Lower leg skin (tissue), 4 donors: Measurements from ENCODE around the gene C3AR1. TPM values are rescaled to one million over a fixed set of nuclear protein-coding genes. Genes with fewer than 3 reads are reported as not detected.

Experiments
- DNase-seq, 2 donors: peaks; one replicate each; pipeline ENCODE4 v3.0.0-alpha.2; 2019; ENCODE audit warnings: low spot score in 2 of 2
- H3K4me3 ChIP-seq: fragments of 200-600 bp; sonication (generic); 2 replicates; pipeline ENCODE4 v1.5.1; 2017; ENCODE audit warnings: mild to moderate bottlenecking, low read depth; ENCODE audit not compliant: poor library complexity, severe bottlenecking
- CTCF ChIP-seq, 3 donors: fragments of 450-650 bp; IDR thresholded peaks; one replicate each; pipeline ENCODE4 v1.5.1; 2016; ENCODE audit warnings: antibody characterized with exemption in 3 of 3, mild to moderate bottlenecking in 3 of 3, moderate library complexity in 2 of 3
- POLR2A ChIP-seq, 2 donors: fragments of 450-650 bp; IDR thresholded peaks; one replicate each; pipeline ENCODE4 v1.6.1; 2016 to 2017; ENCODE audit warnings: antibody characterized with exemption in 2 of 2, mild to moderate bottlenecking in 1 of 2, moderate library complexity in 1 of 2
- WGBS, 2 donors: methylation state at CpG; one replicate each; pipeline ENCODE4 v1.1.5; 2018; 5-methylcytosine and 5-hydroxymethylcytosine counted together
- intact Hi-C: fragments of 100-400 bp; cut with DNase I; formaldehyde crosslinking; loops from one replicate; pipeline ENCODE4 v1.15.0; 2023; ENCODE audit warnings: low total_unique reads
- total RNA-seq, 4 donors: library from RNA; depleted of rRNA; stranded (reverse); fragments of >200 nt; gene quantifications; one replicate each; pipeline ENCODE4 v1.1.0, GENCODE V29; 2016

C3AR1 gene
- total RNA-seq, 4 donors from 2014 or later, result 1.4 to 5.5 (median 3.4) TPM

- intact Hi-C loops, result no loop called here
- TF ChIP-seq CTCF (IDR thresholded peaks at IDR 0.05) (no peak), POLR2A (IDR thresholded peaks at IDR 0.05) (no peak)
- H3K4me3 ChIP-seq, result no peak overlapping the region
- DNase-seq, result no peak
Measured at GRCh38 chr12:8069582-8069981, 3.4 kb upstream of the C3AR1 start.

GRCh38 chr12:8064131-8064530 lies 2.0 kb downstream of the C3AR1 start:
- H3K4me3 ChIP-seq, result no peak overlapping the region
- TF ChIP-seq POLR2A (IDR thresholded peaks at IDR 0.05) (no peak), CTCF (IDR thresholded peaks at IDR 0.05) (no peak)
- intact Hi-C loops, result no loop called here
- DNase-seq, result no peak

GRCh38 chr12:8058506-8058905 lies 7.7 kb downstream of the C3AR1 start:
- TF ChIP-seq POLR2A (IDR thresholded peaks at IDR 0.05), result no peak
- TF ChIP-seq CTCF (IDR thresholded peaks at IDR 0.05), result no peak
- WGBS, 2 donors, result 73 to 79% methylated on average over 6 of the region's 6 CpGs
- no peak for DNase-seq
- no peak overlapping the region for H3K4me3 ChIP-seq
- intact Hi-C loops, result no loop called here

GRCh38 chr12:8057839-8058238 lies 8.3 kb downstream of the C3AR1 start:
- no peak for TF ChIP-seq POLR2A (IDR thresholded peaks at IDR 0.05)
- no peak for TF ChIP-seq CTCF (IDR thresholded peaks at IDR 0.05)
- no peak overlapping the region for H3K4me3 ChIP-seq
- DNase-seq, result no peak
- intact Hi-C loops, result no loop called here
- WGBS, 2 donors, result 60 to 65% methylated on average over 4 of the region's 4 CpGs

GRCh38 chr12:8057306-8057705 lies 8.9 kb downstream of the C3AR1 start:
- 45 to 60% methylated on average over 2 of the region's 2 CpGs for WGBS, 2 donors
- no peak overlapping the region for H3K4me3 ChIP-seq
- TF ChIP-seq CTCF (IDR thresholded peaks at IDR 0.05) (no peak), POLR2A (IDR thresholded peaks at IDR 0.05) (no peak)
- intact Hi-C loops, result no loop called here
- no peak for DNase-seq

GRCh38 chr12:8054816-8055215 lies 11.3 kb downstream of the C3AR1 start:
- WGBS, 2 donors, result 83 to 89% methylated on average over 2 of the region's 2 CpGs
- TF ChIP-seq CTCF (IDR thresholded peaks at IDR 0.05), result no peak
- TF ChIP-seq POLR2A (IDR thresholded peaks at IDR 0.05), result no peak
- intact Hi-C loops, result loop anchor here (2.0 kb wide), 1 partner anchor 34 kb away; no protein-coding TSS in a partner anchor
- H3K4me3 ChIP-seq, result no peak overlapping the region
- no peak for DNase-seq
